K562 (cell line): Measurements from ENCODE around the gene CCDC85A. TPM values are rescaled to one million over a fixed set of nuclear protein-coding genes. Genes with fewer than 3 reads are reported as not detected.

Experiments
- ATAC-seq: fragments of 200-7000 bp; cut with Tn5 transposase; 3 replicates; pipeline ENCODE4 v1.9.1; 2020; ENCODE audit warnings: moderate library complexity
- BruUV-seq: library from RNA; stranded (reverse); fragments of 400-500 nt; replicated peaks from 2 replicates; lab custom pipeline; 2021; lab: Mats Ljungman, UMichigan
- CTCF ChIA-PET: fragments of 300-600 bp; formaldehyde crosslinking; extraction: SDS; loops from one replicate; lab custom pipeline; 2021; ENCODE audit warnings: low intra/inter-chr PET ratio; lab: Yijun Ruan, JAX
- POLR2A ChIA-PET: fragments of 300-600, 350-650 bp; sonication (Branson Sonifier 250); formaldehyde crosslinking; extraction: SDS; loops from one replicate; lab custom pipeline; 2021; ENCODE audit warnings: antibody characterized with exemption, inconsistent platforms; lab: Yijun Ruan, JAX
- DNase-seq, 4 experiments: peaks; one replicate each; pipeline versions ENCODE4 v3.0.0 to v3.0.0-alpha.2; 2011 to 2018; ENCODE audit warnings: low spot score in 3 of 4, mixed read lengths in 3 of 4; ENCODE audit errors: extremely low read depth in 1 of 4
- FAIRE-seq: peaks from 2 replicates; lab custom pipeline; 2011; peaks lifted over from hg19 to GRCh38; lab: Jason Lieb, UNC
- H2AFZ ChIP-seq: 2 replicates; pipeline ENCODE4 v1.6.0; 2011; ENCODE audit warnings: low read depth, low read length, control low read depth, inconsistent platforms
- H3K27ac ChIP-seq: fragments of 200-600 bp; 3 replicates; pipeline ENCODE4 v1.8.0; 2011; ENCODE audit warnings: low read depth, mild to moderate bottlenecking, control low read depth, inconsistent platforms, low read length, moderate library complexity, mixed read lengths; ENCODE audit errors: extremely low read depth
- H3K27me3 ChIP-seq, 2 experiments: fragments of 300-600 bp in 1 of 2; 2 replicates in 1 of 2; 3 replicates in 1 of 2; pipeline versions ENCODE4 v1.6.0 to v1.8.0; 2011; ENCODE audit warnings: inconsistent platforms in 2 of 2, low read length in 2 of 2, mild to moderate bottlenecking in 1 of 2, mixed read lengths in 1 of 2, moderate library complexity in 1 of 2; ENCODE audit not compliant: control insufficient read depth in 2 of 2, insufficient read depth in 2 of 2
- H3K36me3 ChIP-seq: fragments of 300-600 bp; 3 replicates; pipeline ENCODE4 v1.8.0; 2011; ENCODE audit warnings: mild to moderate bottlenecking, low read length, inconsistent platforms; ENCODE audit not compliant: control insufficient read depth, insufficient read depth
- H3K4me1 ChIP-seq, 2 experiments: fragments of 200-600 bp in 1 of 2; replicated peaks in 1 of 2; 2 replicates in 1 of 2; 3 replicates in 1 of 2; pipeline versions ENCODE4 v1.5.1 to v1.8.0; 2011; ENCODE audit warnings: inconsistent platforms in 2 of 2, low read length in 2 of 2, mild to moderate bottlenecking in 1 of 2, mixed read lengths in 1 of 2, moderate library complexity in 1 of 2; ENCODE audit not compliant: control insufficient read depth in 2 of 2, insufficient read depth in 2 of 2
- H3K4me2 ChIP-seq: 2 replicates; pipeline ENCODE4 v1.6.1; 2011; ENCODE audit warnings: low read length, control low read depth, inconsistent platforms, mixed read lengths; ENCODE audit not compliant: insufficient read depth
- H3K4me3 ChIP-seq: fragments of 200-600 bp; sonication (generic), shearing (Covaris generic); 2 replicates; pipeline ENCODE4 v1.5.1; 2016; ENCODE audit warnings: control low read depth, inconsistent platforms
- H3K79me2 ChIP-seq: fragments of 200-600 bp; 3 replicates; pipeline ENCODE4 v1.8.0; 2011; ENCODE audit warnings: low read length, inconsistent platforms; ENCODE audit not compliant: control insufficient read depth, insufficient read depth
- H3K9ac ChIP-seq, 2 experiments: 2 replicates each; pipeline versions ENCODE4 v1.6.0 to v1.6.1; 2011; ENCODE audit warnings: low read depth in 2 of 2, low read length in 2 of 2, control low read depth in 1 of 2, inconsistent platforms in 1 of 2, mild to moderate bottlenecking in 1 of 2, mixed read lengths in 1 of 2; ENCODE audit not compliant: insufficient read depth in 1 of 2
- H3K9me1 ChIP-seq: one replicate; pipeline ENCODE4 v1.6.0; 2011; ENCODE audit warnings: inconsistent platforms, mild to moderate bottlenecking, low read length, moderate library complexity; ENCODE audit not compliant: control insufficient read depth, insufficient read depth
- H3K9me3 ChIP-seq: replicated peaks from 2 replicates; pipeline ENCODE4 v1.5.1; 2011; ENCODE audit warnings: low read depth, low read length, inconsistent platforms; ENCODE audit not compliant: control insufficient read depth, insufficient read depth
- H4K20me1 ChIP-seq: replicated peaks from 2 replicates; pipeline ENCODE4 v1.6.1; 2011; ENCODE audit warnings: low read length, inconsistent platforms, mixed read lengths; ENCODE audit not compliant: control insufficient read depth, insufficient read depth
- BRD9 ChIP-seq: fragments of 450-650 bp; IDR thresholded peaks from 2 replicates; pipeline ENCODE4 v1.6.1; 2018; ENCODE audit warnings: low read depth; ENCODE audit not compliant: partially characterized antibody
- KAT2B ChIP-seq: IDR thresholded peaks from one replicate; pipeline ENCODE4 v1.6.1; 2012; ENCODE audit warnings: low read depth, mild to moderate bottlenecking, control low read depth, inconsistent platforms, low read length, moderate library complexity
- MTA1 ChIP-seq: fragments of 450-650 bp; IDR thresholded peaks from 2 replicates; pipeline ENCODE4 v1.6.1; 2017; ENCODE audit warnings: borderline replicate concordance
- SNRNP70 ChIP-seq: fragments of 200-400 bp; formaldehyde crosslinking; optimal IDR thresholded peaks from 2 replicates; pipeline ENCODE3; 2017; ENCODE audit warnings: low read depth, low read length
- WHSC1 ChIP-seq: IDR thresholded peaks from one replicate; pipeline ENCODE4 v1.6.1; 2012; ENCODE audit warnings: low read length, control low read depth, inconsistent platforms
- ZNF583 ChIP-seq: fragments of 250-450 bp; sonication (Bioruptor Pico); IDR thresholded peaks from 2 replicates; pipeline ENCODE4 v1.4.0; 2020
- WGBS: fragments of 100-300 bp; shearing (Covaris generic); methylation state at CpG from one replicate; pipeline ENCODE4 v1.1.6; 2016; ENCODE audit warnings: low coverage, mixed read lengths; ENCODE audit not compliant: insufficient coverage; ENCODE audit errors: missing lambda C conversion rate; 5-methylcytosine and 5-hydroxymethylcytosine counted together
- in situ Hi-C: fragments of 300-500 bp; cut with MboI; formaldehyde crosslinking; loops from 4 replicates; pipeline ENCODE4 v1.15.0; 2018; ENCODE audit warnings: inconsistent platforms, mixed read lengths
- intact Hi-C: fragments of 100-400 bp; cut with micrococcal nuclease; formaldehyde crosslinking; loops from 2 replicates; pipeline ENCODE4 v1.14.2; 2022
- polyA plus RNA-seq, 8 experiments: library from polyadenylated mRNA; depleted of rRNA in 4 of 8; stranded (reverse) in 5 of 8; unstranded in 3 of 8; fragments of >200 nt; fragmentation: Nextera tagmentation in 2 of 8; fragmentation: Illumina TruSeq in 1 of 8; extraction: Ambion mirVana in 2 of 8; extraction: Trizol in 1 of 8; gene quantifications; 2 replicates each; pipeline versions ENCODE4 v1.2.1 to v1.2.3, GENCODE V29; 2011 to 2014; ENCODE audit warnings: inconsistent platforms in 1 of 8, missing spikeins in 1 of 8
- total RNA-seq, 7 experiments: library from RNA; depleted of rRNA in 6 of 7; stranded (reverse); fragments of >200 nt in 6 of 7; fragmentation: Illumina TruSeq in 2 of 7; extraction: Trizol in 2 of 7; gene quantifications; 2 replicates each; pipeline versions ENCODE4 v1.2.1 to v1.2.3, GENCODE V29; 2011 to 2021; ENCODE audit warnings: low replicate concordance in 1 of 7
- TF ChIP-seq, protein P1 (sequence below): IDR thresholded peaks from 2 replicates; pipeline ENCODE4 v1.6.1; 2016; ENCODE audit warnings: missing genetic modification characterization, missing compliant biosample characterization
- TF ChIP-seq, protein P2 (sequence below): fragments of 450-650 bp; IDR thresholded peaks from 2 replicates; pipeline ENCODE4 v1.6.1; 2017; ENCODE audit warnings: antibody characterized with exemption
- TF ChIP-seq, protein P3 (sequence below): sonication (generic); formaldehyde crosslinking; IDR thresholded peaks from 2 replicates; pipeline ENCODE4 v1.8.0; 2023; ENCODE audit warnings: mild to moderate bottlenecking, missing genetic modification reagents
- TF ChIP-seq, protein P4 (sequence below): fragments of 200-400 bp; formaldehyde crosslinking; IDR thresholded peaks from 2 replicates; pipeline ENCODE4 v1.6.1; 2017; ENCODE audit warnings: mild to moderate bottlenecking, low read depth, low read length, moderate library complexity
- TF ChIP-seq, protein P5 (sequence below): sonication (generic); formaldehyde crosslinking; IDR thresholded peaks from 2 replicates; pipeline ENCODE4 v1.8.0; 2022; ENCODE audit warnings: missing genetic modification reagents, mild to moderate bottlenecking, moderate library complexity, borderline replicate concordance

The CCDC85A gene
- total and polyA plus RNA-seq, 9 of the 15 experiments (the other 6 are each of a cell fraction or from before 2014, with no cell fraction given): 0.03 to 0.14 (median 0.10) TPM; not detected in 5

DNA sequence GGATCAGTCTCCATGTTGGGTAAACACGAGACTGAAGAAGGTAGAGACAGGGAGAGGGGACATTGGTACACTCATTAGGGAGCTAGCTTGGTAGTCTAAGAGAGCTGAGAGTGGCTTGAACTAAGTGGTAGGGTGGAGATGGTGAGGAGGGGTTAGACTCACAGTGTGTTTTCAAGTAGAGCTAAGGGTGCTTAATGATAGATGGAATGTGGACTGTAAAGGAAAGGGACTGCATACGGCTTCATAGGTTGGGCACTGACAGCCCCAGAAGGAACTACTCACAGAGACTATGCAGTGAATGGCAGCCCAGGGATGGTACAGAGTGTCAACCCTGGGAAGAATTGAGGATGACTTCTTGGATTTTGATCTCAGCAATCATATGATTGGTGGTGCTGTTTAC lies 178.1 kb downstream of the CCDC85A start (continued):
- TF ChIP-seq, protein P1, sequence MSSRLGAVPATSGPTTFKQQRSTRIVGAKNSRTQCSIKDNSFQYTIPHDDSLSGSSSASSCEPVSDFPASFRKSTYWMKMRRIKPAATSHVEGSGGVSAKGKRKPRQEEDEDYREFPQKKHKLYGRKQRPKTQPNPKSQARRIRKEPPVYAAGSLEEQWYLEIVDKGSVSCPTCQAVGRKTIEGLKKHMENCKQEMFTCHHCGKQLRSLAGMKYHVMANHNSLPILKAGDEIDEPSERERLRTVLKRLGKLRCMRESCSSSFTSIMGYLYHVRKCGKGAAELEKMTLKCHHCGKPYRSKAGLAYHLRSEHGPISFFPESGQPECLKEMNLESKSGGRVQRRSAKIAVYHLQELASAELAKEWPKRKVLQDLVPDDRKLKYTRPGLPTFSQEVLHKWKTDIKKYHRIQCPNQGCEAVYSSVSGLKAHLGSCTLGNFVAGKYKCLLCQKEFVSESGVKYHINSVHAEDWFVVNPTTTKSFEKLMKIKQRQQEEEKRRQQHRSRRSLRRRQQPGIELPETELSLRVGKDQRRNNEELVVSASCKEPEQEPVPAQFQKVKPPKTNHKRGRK (tag): no peak
- no peak for TF ChIP-seq WHSC1
- TF ChIP-seq ZNF583 (CRISPR knock-in tag): no peak
- no peak for TF ChIP-seq KAT2B
- TF ChIP-seq MTA1: no peak
- TF ChIP-seq SNRNP70: no peak
- TF ChIP-seq, protein P2, sequence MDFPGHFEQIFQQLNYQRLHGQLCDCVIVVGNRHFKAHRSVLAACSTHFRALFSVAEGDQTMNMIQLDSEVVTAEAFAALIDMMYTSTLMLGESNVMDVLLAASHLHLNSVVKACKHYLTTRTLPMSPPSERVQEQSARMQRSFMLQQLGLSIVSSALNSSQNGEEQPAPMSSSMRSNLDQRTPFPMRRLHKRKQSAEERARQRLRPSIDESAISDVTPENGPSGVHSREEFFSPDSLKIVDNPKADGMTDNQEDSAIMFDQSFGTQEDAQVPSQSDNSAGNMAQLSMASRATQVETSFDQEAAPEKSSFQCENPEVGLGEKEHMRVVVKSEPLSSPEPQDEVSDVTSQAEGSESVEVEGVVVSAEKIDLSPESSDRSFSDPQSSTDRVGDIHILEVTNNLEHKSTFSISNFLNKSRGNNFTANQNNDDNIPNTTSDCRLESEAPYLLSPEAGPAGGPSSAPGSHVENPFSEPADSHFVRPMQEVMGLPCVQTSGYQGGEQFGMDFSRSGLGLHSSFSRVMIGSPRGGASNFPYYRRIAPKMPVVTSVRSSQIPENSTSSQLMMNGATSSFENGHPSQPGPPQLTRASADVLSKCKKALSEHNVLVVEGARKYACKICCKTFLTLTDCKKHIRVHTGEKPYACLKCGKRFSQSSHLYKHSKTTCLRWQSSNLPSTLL: no peak

DNA sequence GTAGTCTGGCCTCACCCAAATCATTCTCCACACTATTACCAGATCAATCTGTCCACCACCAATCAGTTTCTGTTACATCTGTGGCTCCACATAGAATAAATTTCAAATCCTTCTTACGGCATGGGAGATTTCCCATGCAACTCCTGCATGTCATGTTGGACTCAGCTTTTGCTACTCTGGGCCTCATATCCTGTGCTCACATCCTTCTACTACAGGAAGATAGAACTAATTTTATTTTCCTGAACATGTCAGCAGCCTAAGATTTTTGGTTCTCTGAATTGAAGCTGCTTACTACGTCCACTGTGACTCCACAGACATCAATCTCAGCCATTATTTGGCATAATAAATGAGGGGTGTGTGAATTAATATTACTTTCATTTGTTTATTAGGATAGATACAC lies 181.1 kb downstream of the CCDC85A start:
- FAIRE-seq (no peak), DNase-seq (no peak), ATAC-seq (no peak)
- Histone ChIP-seq H2AFZ (no peak overlapping the region), H4K20me1 (no peaks in the 10 kb centered on the region), H3K4me3 (no peak overlapping the region), H3K79me2 (no peaks in the 10 kb centered on the region), H3K9ac (no peak overlapping the region), H3K27ac (no peak overlapping the region), H3K4me2 (no peak overlapping the region), H3K9me3 (no peaks in the 10 kb centered on the region), H3K27me3 (no peaks in the 10 kb centered on the region), H3K4me1 (no peaks in the 10 kb centered on the region), H3K9me1 (no peaks in the 10 kb centered on the region), H3K36me3 (no peaks in the 10 kb centered on the region)
- intact Hi-C loops (no loop called here), in situ Hi-C loops (no loop called here)
- BruUV-seq: no TSS peak
- WGBS: 7% methylated on average over 2 of the region's 2 CpGs
- POLR2A ChIA-PET: no interaction called here
- CTCF ChIA-PET: no interaction called here
- TF ChIP-seq, protein P3, sequence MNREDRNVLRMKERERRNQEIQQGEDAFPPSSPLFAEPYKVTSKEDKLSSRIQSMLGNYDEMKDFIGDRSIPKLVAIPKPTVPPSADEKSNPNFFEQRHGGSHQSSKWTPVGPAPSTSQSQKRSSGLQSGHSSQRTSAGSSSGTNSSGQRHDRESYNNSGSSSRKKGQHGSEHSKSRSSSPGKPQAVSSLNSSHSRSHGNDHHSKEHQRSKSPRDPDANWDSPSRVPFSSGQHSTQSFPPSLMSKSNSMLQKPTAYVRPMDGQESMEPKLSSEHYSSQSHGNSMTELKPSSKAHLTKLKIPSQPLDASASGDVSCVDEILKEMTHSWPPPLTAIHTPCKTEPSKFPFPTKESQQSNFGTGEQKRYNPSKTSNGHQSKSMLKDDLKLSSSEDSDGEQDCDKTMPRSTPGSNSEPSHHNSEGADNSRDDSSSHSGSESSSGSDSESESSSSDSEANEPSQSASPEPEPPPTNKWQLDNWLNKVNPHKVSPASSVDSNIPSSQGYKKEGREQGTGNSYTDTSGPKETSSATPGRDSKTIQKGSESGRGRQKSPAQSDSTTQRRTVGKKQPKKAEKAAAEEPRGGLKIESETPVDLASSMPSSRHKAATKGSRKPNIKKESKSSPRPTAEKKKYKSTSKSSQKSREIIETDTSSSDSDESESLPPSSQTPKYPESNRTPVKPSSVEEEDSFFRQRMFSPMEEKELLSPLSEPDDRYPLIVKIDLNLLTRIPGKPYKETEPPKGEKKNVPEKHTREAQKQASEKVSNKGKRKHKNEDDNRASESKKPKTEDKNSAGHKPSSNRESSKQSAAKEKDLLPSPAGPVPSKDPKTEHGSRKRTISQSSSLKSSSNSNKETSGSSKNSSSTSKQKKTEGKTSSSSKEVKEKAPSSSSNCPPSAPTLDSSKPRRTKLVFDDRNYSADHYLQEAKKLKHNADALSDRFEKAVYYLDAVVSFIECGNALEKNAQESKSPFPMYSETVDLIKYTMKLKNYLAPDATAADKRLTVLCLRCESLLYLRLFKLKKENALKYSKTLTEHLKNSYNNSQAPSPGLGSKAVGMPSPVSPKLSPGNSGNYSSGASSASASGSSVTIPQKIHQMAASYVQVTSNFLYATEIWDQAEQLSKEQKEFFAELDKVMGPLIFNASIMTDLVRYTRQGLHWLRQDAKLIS (CRISPR knock-in tag): no peak
- TF ChIP-seq, protein P4, sequence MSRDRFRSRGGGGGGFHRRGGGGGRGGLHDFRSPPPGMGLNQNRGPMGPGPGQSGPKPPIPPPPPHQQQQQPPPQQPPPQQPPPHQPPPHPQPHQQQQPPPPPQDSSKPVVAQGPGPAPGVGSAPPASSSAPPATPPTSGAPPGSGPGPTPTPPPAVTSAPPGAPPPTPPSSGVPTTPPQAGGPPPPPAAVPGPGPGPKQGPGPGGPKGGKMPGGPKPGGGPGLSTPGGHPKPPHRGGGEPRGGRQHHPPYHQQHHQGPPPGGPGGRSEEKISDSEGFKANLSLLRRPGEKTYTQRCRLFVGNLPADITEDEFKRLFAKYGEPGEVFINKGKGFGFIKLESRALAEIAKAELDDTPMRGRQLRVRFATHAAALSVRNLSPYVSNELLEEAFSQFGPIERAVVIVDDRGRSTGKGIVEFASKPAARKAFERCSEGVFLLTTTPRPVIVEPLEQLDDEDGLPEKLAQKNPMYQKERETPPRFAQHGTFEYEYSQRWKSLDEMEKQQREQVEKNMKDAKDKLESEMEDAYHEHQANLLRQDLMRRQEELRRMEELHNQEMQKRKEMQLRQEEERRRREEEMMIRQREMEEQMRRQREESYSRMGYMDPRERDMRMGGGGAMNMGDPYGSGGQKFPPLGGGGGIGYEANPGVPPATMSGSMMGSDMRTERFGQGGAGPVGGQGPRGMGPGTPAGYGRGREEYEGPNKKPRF: no peak
- TF ChIP-seq, protein P5, sequence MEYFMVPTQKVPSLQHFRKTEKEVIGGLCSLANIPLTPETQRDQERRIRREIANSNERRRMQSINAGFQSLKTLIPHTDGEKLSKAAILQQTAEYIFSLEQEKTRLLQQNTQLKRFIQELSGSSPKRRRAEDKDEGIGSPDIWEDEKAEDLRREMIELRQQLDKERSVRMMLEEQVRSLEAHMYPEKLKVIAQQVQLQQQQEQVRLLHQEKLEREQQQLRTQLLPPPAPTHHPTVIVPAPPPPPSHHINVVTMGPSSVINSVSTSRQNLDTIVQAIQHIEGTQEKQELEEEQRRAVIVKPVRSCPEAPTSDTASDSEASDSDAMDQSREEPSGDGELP (CRISPR knock-in tag): no peak
- no peak for TF ChIP-seq BRD9
- TF ChIP-seq KAT2B: no peak
